Measurements from ENCODE around the gene ATP9B.
"Not testable (repeated sequence)": the region's sequence is repeated elsewhere in the genome, so short reads cannot be mapped to it uniquely, and the experiment has no call there.

The ATP9B gene

GRCh38 chr18:79070486-79070885 lies 1.3 kb downstream of the ATP9B start:
- peak; percentile 2 for DNase-seq (ENCODE audit: low spot score)

- no peak for DNase-seq (ENCODE audit: low spot score)
These were observed 1.8 kb downstream of the ATP9B start for GRCh38 chr18:79071037-79071436.

- no peak for DNase-seq (ENCODE audit: low spot score)
These were observed 2.5 kb downstream of the ATP9B start for GRCh38 chr18:79071503-79072210.

- DNase-seq (ENCODE audit: low spot score): not testable (repeated sequence)
These were observed 3.5 kb downstream of the ATP9B start for GRCh38 chr18:79072655-79073054.

- no peak for DNase-seq (ENCODE audit: low spot score)
These were observed 8.0 kb downstream of the ATP9B start for GRCh38 chr18:79077181-79077580.

GRCh38 chr18:79078791-79079190 lies 9.6 kb downstream of the ATP9B start:
- DNase-seq (ENCODE audit: low spot score): not testable (repeated sequence)

GRCh38 chr18:79092874-79093273 lies 23.7 kb downstream of the ATP9B start:
- DNase-seq (ENCODE audit: low spot score): no peak

- no peak for DNase-seq (ENCODE audit: low spot score)
These were observed 24.8 kb downstream of the ATP9B start for GRCh38 chr18:79093986-79094385.

GRCh38 chr18:79095216-79095615 lies 26.0 kb downstream of the ATP9B start:
- DNase-seq (ENCODE audit: low spot score): no peak

- no peak for DNase-seq (ENCODE audit: low spot score)
These were observed 31.8 kb downstream of the ATP9B start for GRCh38 chr18:79100944-79101343.

GRCh38 chr18:79102886-79103285 lies 33.7 kb downstream of the ATP9B start:
- no peak for DNase-seq (ENCODE audit: low spot score)

- DNase-seq (ENCODE audit: low spot score): no peak
These were observed 34.9 kb downstream of the ATP9B start for GRCh38 chr18:79104137-79104536.

GRCh38 chr18:79105455-79105854 lies 36.3 kb downstream of the ATP9B start:
- DNase-seq (ENCODE audit: low spot score): no peak

- no peak for DNase-seq (ENCODE audit: low spot score)
These were observed 36.9 kb downstream of the ATP9B start for GRCh38 chr18:79106084-79106483.

GRCh38 chr18:79107886-79108285 lies 38.7 kb downstream of the ATP9B start:
- no peak for DNase-seq (ENCODE audit: low spot score)

- DNase-seq (ENCODE audit: low spot score): no peak
These were observed 39.5 kb downstream of the ATP9B start for GRCh38 chr18:79108549-79109215.

GRCh38 chr18:79111483-79111882 lies 42.3 kb downstream of the ATP9B start:
- DNase-seq (ENCODE audit: low spot score): no peak

GRCh38 chr18:79117385-79117784 lies 48.2 kb downstream of the ATP9B start:
- DNase-seq (ENCODE audit: low spot score): no peak

GRCh38 chr18:79117788-79118187 lies 48.6 kb downstream of the ATP9B start:
- no peak for DNase-seq (ENCODE audit: low spot score)

GRCh38 chr18:79118797-79119196 lies 49.6 kb downstream of the ATP9B start:
- DNase-seq (ENCODE audit: low spot score): no peak

- no peak for DNase-seq (ENCODE audit: low spot score)
These were observed 52.7 kb downstream of the ATP9B start for GRCh38 chr18:79121746-79122474.

GRCh38 chr18:79123948-79124347 lies 54.8 kb downstream of the ATP9B start:
- no peak for DNase-seq (ENCODE audit: low spot score)

GRCh38 chr18:79129120-79129519 lies 59.9 kb downstream of the ATP9B start:
- DNase-seq (ENCODE audit: low spot score): no peak

Measured in kidney capillary endothelial cell (primary cell).